ENCODE results near the gene CELSR1. TPM values are rescaled to one million over a fixed set of nuclear protein-coding genes. Genes with fewer than 3 reads are reported as not detected.
"Not testable (repeated sequence)": the region's sequence is repeated elsewhere in the genome, so short reads cannot be mapped to it uniquely, and the experiment has no call there.

CELSR1 gene
- polyA plus RNA-seq, 3 donors: 24.4 to 31.0 (median 26.7) TPM

- DNase-seq (ENCODE audit: extremely low read depth in 1 of 11, low read depth in 9 of 11, low spot score in 4 of 11): no peak
These were observed 60.9 kb downstream of the CELSR1 start for GRCh38 chr22:46476547-46476941.

GRCh38 chr22:46473896-46474557 is 63.4 kb downstream of the CELSR1 start:
- DNase-seq (ENCODE audit: extremely low read depth in 1 of 11, low read depth in 9 of 11, low spot score in 4 of 11): no peak

- DNase-seq (ENCODE audit: extremely low read depth in 1 of 11, low read depth in 9 of 11, low spot score in 4 of 11): no peak
These were observed 64.2 kb downstream of the CELSR1 start for GRCh38 chr22:46473021-46473779.

- no peak for DNase-seq (ENCODE audit: extremely low read depth in 1 of 11, low read depth in 9 of 11, low spot score in 4 of 11)
These were observed 64.8 kb downstream of the CELSR1 start for GRCh38 chr22:46472722-46473016.

- DNase-seq (ENCODE audit: extremely low read depth in 1 of 11, low read depth in 9 of 11, low spot score in 4 of 11): no peak
These were observed 65.3 kb downstream of the CELSR1 start for GRCh38 chr22:46471901-46472721.

GRCh38 chr22:46471330-46471729 is 66.1 kb downstream of the CELSR1 start:
- not testable (repeated sequence) for DNase-seq (ENCODE audit: extremely low read depth in 1 of 11, low read depth in 9 of 11, low spot score in 4 of 11)

- DNase-seq (ENCODE audit: extremely low read depth in 1 of 11, low read depth in 9 of 11, low spot score in 4 of 11): no peak
These were observed 67.7 kb downstream of the CELSR1 start for GRCh38 chr22:46469711-46470110.

- no peak for DNase-seq (ENCODE audit: extremely low read depth in 1 of 11, low read depth in 9 of 11, low spot score in 4 of 11)
These were observed 70.4 kb downstream of the CELSR1 start for GRCh38 chr22:46467006-46467405.

- no peak for DNase-seq (ENCODE audit: extremely low read depth in 1 of 11, low read depth in 9 of 11, low spot score in 4 of 11)
These were observed 71.2 kb downstream of the CELSR1 start for GRCh38 chr22:46466255-46466676.

GRCh38 chr22:46465793-46466192 is 71.6 kb downstream of the CELSR1 start:
- no peak for DNase-seq (ENCODE audit: extremely low read depth in 1 of 11, low read depth in 9 of 11, low spot score in 4 of 11)

- no peak for DNase-seq (ENCODE audit: extremely low read depth in 1 of 11, low read depth in 9 of 11, low spot score in 4 of 11)
These were observed 72.1 kb downstream of the CELSR1 start for GRCh38 chr22:46465345-46465720.

GRCh38 chr22:46464701-46465344 is 72.6 kb downstream of the CELSR1 start:
- no peak for DNase-seq (ENCODE audit: extremely low read depth in 1 of 11, low read depth in 9 of 11, low spot score in 4 of 11)

- no peak for DNase-seq (ENCODE audit: extremely low read depth in 1 of 11, low read depth in 9 of 11, low spot score in 4 of 11)
These were observed 73.1 kb downstream of the CELSR1 start for GRCh38 chr22:46464296-46464695.

- DNase-seq (ENCODE audit: extremely low read depth in 1 of 11, low read depth in 9 of 11, low spot score in 4 of 11): no peak
These were observed 73.8 kb downstream of the CELSR1 start for GRCh38 chr22:46463435-46464227.

GRCh38 chr22:46462726-46463371 is 74.6 kb downstream of the CELSR1 start:
- DNase-seq (ENCODE audit: extremely low read depth in 1 of 11, low read depth in 9 of 11, low spot score in 4 of 11): no peak

GRCh38 chr22:46461566-46462180 is 75.7 kb downstream of the CELSR1 start:
- no peak for DNase-seq (ENCODE audit: extremely low read depth in 1 of 11, low read depth in 9 of 11, low spot score in 4 of 11)

GRCh38 chr22:46460857-46461256 is 76.6 kb downstream of the CELSR1 start:
- no peak for DNase-seq (ENCODE audit: extremely low read depth in 1 of 11, low read depth in 9 of 11, low spot score in 4 of 11)

Data from renal cortex interstitium (tissue), 11 donors.